Neural progenitor cell (in vitro differentiated cells): Measurements from ENCODE around the gene GPX6. TPM values are rescaled to one million over a fixed set of nuclear protein-coding genes. Genes with fewer than 3 reads are reported as not detected.

Experiments used
- DNase-seq: peaks from one replicate; pipeline ENCODE4 v3.0.0-alpha.2; 2016; ENCODE audit warnings: low spot score
- H2AFZ ChIP-seq: fragments of 200-600 bp; sonication (generic); replicated peaks from 2 replicates; pipeline ENCODE4 v1.6.1; 2016; ENCODE audit warnings: antibody characterized with exemption
- H3F3A ChIP-seq: fragments of 200-600 bp; sonication (generic); 2 replicates; pipeline ENCODE4 v1.6.1; 2016; ENCODE audit warnings: antibody characterized with exemption, low read depth
- H3K27ac ChIP-seq: fragments of 200-600 bp; sonication (generic); 2 replicates; pipeline ENCODE4 v1.5.1; 2016; ENCODE audit warnings: mild to moderate bottlenecking
- H3K27me3 ChIP-seq: fragments of 200-600 bp; sonication (generic); 2 replicates; pipeline ENCODE4 v1.6.1; 2016; ENCODE audit warnings: mild to moderate bottlenecking, moderate library complexity
- H3K36me3 ChIP-seq: fragments of 200-600 bp; sonication (generic); 2 replicates; pipeline ENCODE4 v1.5.1; 2016
- H3K4me1 ChIP-seq: fragments of 200-600 bp; sonication (generic); 2 replicates; pipeline ENCODE4 v1.6.1; 2016; ENCODE audit warnings: mixed run types
- H3K4me2 ChIP-seq: fragments of 200-600 bp; sonication (generic); 2 replicates; pipeline ENCODE4 v1.6.1; 2016
- H3K4me3 ChIP-seq: fragments of 200-600 bp; sonication (generic); 2 replicates; pipeline ENCODE4 v1.5.1; 2016
- H3K79me2 ChIP-seq: fragments of 200-600 bp; sonication (generic); 2 replicates; pipeline ENCODE4 v1.6.1; 2016; ENCODE audit warnings: low read depth
- H3K9ac ChIP-seq: fragments of 200-600 bp; sonication (generic); 2 replicates; pipeline ENCODE4 v1.6.1; 2016
- H3K9me3 ChIP-seq: fragments of 200-600 bp; sonication (generic); 2 replicates; pipeline ENCODE4 v1.5.1; 2016; ENCODE audit warnings: low read depth
- H4K20me1 ChIP-seq: fragments of 200-600 bp; sonication (generic); 2 replicates; pipeline ENCODE4 v1.6.1; 2016; ENCODE audit warnings: low read depth
- H3K27ac Mint-ChIP-seq: 3 replicates; pipeline ENCODE4 v1.8.0; 2021; ENCODE audit warnings: mixed read lengths
- H3K27me3 Mint-ChIP-seq: 2 replicates; pipeline ENCODE4 v1.8.0; 2022; ENCODE audit warnings: low read depth, mild to moderate bottlenecking, inconsistent platforms, moderate library complexity, mixed read lengths; ENCODE audit not compliant: insufficient read depth
- H3K36me3 Mint-ChIP-seq: 3 replicates; pipeline ENCODE4 v1.8.0; 2021; ENCODE audit warnings: mixed read lengths
- H3K4me1 Mint-ChIP-seq: 3 replicates; pipeline ENCODE4 v1.8.0; 2021; ENCODE audit warnings: mixed read lengths
- H3K4me3 Mint-ChIP-seq: 3 replicates; pipeline ENCODE4 v1.8.0; 2021; ENCODE audit warnings: mild to moderate bottlenecking, moderate library complexity, mixed read lengths
- H3K9me3 Mint-ChIP-seq: 3 replicates; pipeline ENCODE4 v1.8.0; 2020; ENCODE audit warnings: mixed read lengths
- CTCF ChIP-seq: fragments of 200-600 bp; sonication (generic); IDR thresholded peaks from 2 replicates; pipeline ENCODE4 v1.5.1; 2017; ENCODE audit warnings: antibody characterized with exemption, mild to moderate bottlenecking
- EZH2 ChIP-seq: fragments of 200-600 bp; sonication (generic); IDR thresholded peaks from 2 replicates; pipeline ENCODE4 v1.6.1; 2017; ENCODE audit warnings: antibody characterized with exemption, mild to moderate bottlenecking, moderate library complexity
- EZH2phosphoT487 ChIP-seq: fragments of 200-600 bp; sonication (generic); IDR thresholded peaks from 2 replicates; pipeline ENCODE4 v1.6.1; 2017; ENCODE audit warnings: antibody characterized with exemption
- total RNA-seq: library from RNA; depleted of rRNA; stranded (reverse); fragments of >200 nt; gene quantifications from 2 replicates; pipeline ENCODE4 v1.2.3, GENCODE V29; 2015; ENCODE audit warnings: low replicate concordance

The GPX6 gene
- total RNA-seq, 1 donor from 2014 or later = not detected

GRCh38 chr6:28525496-28526039 lies 10.0 kb upstream of the GPX6 start, which contains the start of gene GPX5:
Gene GPX5 (plus strand): TSS chr6:28525881. CDS start chr6:28526014, 133 bp downstream.
- Histone ChIP-seq H3K9ac (no peak within 1 kb of the TSS), H2AFZ (no peak within 1 kb of the TSS), H3K4me2 (no peak within 1 kb of the TSS), H3K36me3 (no peaks in the 10 kb centered on the region), H3K79me2 (no peaks in the 10 kb centered on the region), H4K20me1 (no peaks in the 10 kb centered on the region), H3K27ac (no peak within 1 kb of the TSS), H3K4me1 (peaks cover 21% of the 10 kb centered on the region), H3K27me3 (no peaks in the 10 kb centered on the region), H3K4me3 (no peak within 1 kb of the TSS), H3K9me3 (no peaks in the 10 kb centered on the region), H3F3A (peaks cover 4% of the 10 kb centered on the region)
- H3K27me3 Mint-ChIP-seq = no peaks in the 10 kb centered on the region
- DNase-seq = no peak
- H3K27ac Mint-ChIP-seq = no peak within 1 kb of the TSS
- TF ChIP-seq EZH2 = no peak
- no peak for TF ChIP-seq CTCF
- no peak for TF ChIP-seq EZH2phosphoT487
- H3K4me3 Mint-ChIP-seq = no peak within 1 kb of the TSS
- no peaks in the 10 kb centered on the region for H3K36me3 Mint-ChIP-seq
- H3K4me1 Mint-ChIP-seq = peaks cover 17% of the 10 kb centered on the region
- H3K9me3 Mint-ChIP-seq = no peaks in the 10 kb centered on the region

- Histone ChIP-seq H3K9me3 (no peaks in the 10 kb centered on the region), H3K4me1 (peaks cover 19% of the 10 kb centered on the region), H3K27ac (no peak overlapping the region), H3K27me3 (no peaks in the 10 kb centered on the region), H3F3A (peaks cover 4% of the 10 kb centered on the region), H4K20me1 (no peaks in the 10 kb centered on the region), H3K79me2 (no peaks in the 10 kb centered on the region), H3K36me3 (no peaks in the 10 kb centered on the region), H3K4me2 (peak overlapping the region; percentile 33), H3K9ac (no peak overlapping the region), H3K4me3 (no peak overlapping the region), H2AFZ (peak overlapping the region; percentile 85)
- Mint-ChIP-seq H3K9me3 (no peaks in the 10 kb centered on the region), H3K27me3 (peaks cover 2% of the 10 kb centered on the region), H3K4me1 (peaks cover 16% of the 10 kb centered on the region), H3K4me3 (no peak overlapping the region), H3K27ac (no peak overlapping the region), H3K36me3 (no peaks in the 10 kb centered on the region)
- peak; percentile 32 for DNase-seq
- TF ChIP-seq EZH2 (no peak), EZH2phosphoT487 (no peak), CTCF (no peak)
Measured at GRCh38 chr6:28523241-28523622, 7.6 kb upstream of the GPX6 start.

GRCh38 chr6:28522594-28523240 lies 7.1 kb upstream of the GPX6 start:
- Mint-ChIP-seq H3K36me3 (no peaks in the 10 kb centered on the region), H3K9me3 (no peaks in the 10 kb centered on the region), H3K4me1 (peaks cover 16% of the 10 kb centered on the region), H3K27ac (peak overlapping the region; percentile 9), H3K27me3 (peaks cover 2% of the 10 kb centered on the region), H3K4me3 (no peak overlapping the region)
- H3K4me1 ChIP-seq = peaks cover 19% of the 10 kb centered on the region
- no peak for TF ChIP-seq EZH2phosphoT487
- no peak for TF ChIP-seq CTCF
- TF ChIP-seq EZH2 = no peak
- no peaks in the 10 kb centered on the region for H4K20me1 ChIP-seq
- no peak overlapping the region for H3K27ac ChIP-seq
- H3K4me3 ChIP-seq = no peak overlapping the region
- peaks cover 4% of the 10 kb centered on the region for H3F3A ChIP-seq
- peak overlapping the region; percentile 85 for H2AFZ ChIP-seq
- H3K9me3 ChIP-seq = no peaks in the 10 kb centered on the region
- no peak overlapping the region for H3K9ac ChIP-seq
- H3K79me2 ChIP-seq = no peaks in the 10 kb centered on the region
- H3K4me2 ChIP-seq = peak overlapping the region; percentile 33
- DNase-seq = peak; percentile 59
- no peaks in the 10 kb centered on the region for H3K36me3 ChIP-seq
- H3K27me3 ChIP-seq = peaks cover 2% of the 10 kb centered on the region
